ENCODE data around the gene HRH2.

Gene HRH2

DNA sequence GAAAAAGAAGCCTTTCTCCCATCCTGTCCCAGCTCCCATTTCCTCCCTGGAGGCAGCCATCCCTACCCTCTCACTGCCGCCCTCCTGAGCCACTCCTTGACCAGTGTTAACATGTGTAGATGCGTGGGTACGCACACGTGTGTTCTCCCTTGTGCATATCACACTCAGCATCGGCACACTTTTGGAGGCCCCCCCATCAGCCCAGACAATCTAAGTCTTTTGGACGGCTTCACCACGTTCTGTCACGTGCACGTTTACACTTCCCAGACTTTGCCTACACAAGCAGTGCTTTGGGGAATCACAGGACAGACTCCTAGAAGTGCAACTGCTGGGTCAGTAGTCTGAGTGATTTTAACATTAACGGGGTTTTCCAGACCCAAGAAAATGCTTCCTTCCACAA is 18.0 kb downstream of the HRH2 start:
- H3K9me3 ChIP-seq (ENCODE audit: control insufficient read depth, insufficient read depth, low read length): no peaks in the 10 kb centered on the region
- no peaks in the 10 kb centered on the region for H3K4me1 ChIP-seq (ENCODE audit: insufficient read depth, low read length)
- H3K9ac ChIP-seq (ENCODE audit: low read depth, low read length): no peak overlapping the region
- H3K36me3 ChIP-seq (ENCODE audit: insufficient read depth, low read length): no peaks in the 10 kb centered on the region

DNA sequence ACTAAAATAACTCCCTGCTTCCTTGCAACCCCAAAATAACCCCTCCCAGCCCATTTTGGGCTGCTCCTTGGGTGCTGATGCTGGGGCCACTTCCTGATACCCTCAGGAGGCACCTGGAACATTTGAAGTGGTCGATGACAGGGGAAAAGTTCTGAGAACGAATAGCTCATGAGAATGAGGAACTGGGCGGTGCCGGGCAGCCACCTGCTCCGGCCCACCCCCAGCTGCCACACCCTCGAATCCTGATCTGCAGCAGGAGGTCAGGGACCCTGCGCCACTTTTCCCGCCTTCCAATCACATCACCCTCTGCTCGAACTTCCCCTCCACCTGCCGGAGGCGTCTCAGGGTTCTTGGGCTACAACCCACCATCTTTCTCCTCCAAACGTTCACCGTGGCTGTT is 19.7 kb downstream of the HRH2 start:
- H3K9ac ChIP-seq (ENCODE audit: low read depth, low read length): no peak overlapping the region
- H3K4me1 ChIP-seq (ENCODE audit: insufficient read depth, low read length): no peaks in the 10 kb centered on the region
- no peaks in the 10 kb centered on the region for H3K36me3 ChIP-seq (ENCODE audit: insufficient read depth, low read length)
- H3K9me3 ChIP-seq (ENCODE audit: control insufficient read depth, insufficient read depth, low read length): no peaks in the 10 kb centered on the region

DNA sequence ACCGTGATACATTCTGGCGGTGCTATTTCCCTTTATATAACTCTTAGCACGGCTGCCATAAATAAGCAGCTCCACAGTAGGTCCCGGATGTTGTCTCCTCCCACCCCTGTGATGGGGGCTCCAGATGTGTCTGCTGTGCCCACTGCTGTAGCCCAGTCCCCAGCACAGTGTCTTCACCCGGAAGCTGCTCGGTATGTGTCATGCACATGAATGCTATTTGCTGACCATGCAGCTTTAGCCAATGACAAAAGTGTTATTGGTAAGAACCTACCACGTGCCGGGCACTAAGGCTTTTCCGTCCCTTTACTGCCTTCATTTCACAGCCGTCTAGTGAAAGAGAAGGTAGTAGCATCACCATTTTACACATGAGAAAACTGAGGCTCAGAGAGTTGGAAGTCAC is 20.2 kb downstream of the HRH2 start:
- no peaks in the 10 kb centered on the region for H3K4me1 ChIP-seq (ENCODE audit: insufficient read depth, low read length)
- H3K9ac ChIP-seq (ENCODE audit: low read depth, low read length): no peak overlapping the region
- H3K36me3 ChIP-seq (ENCODE audit: insufficient read depth, low read length): no peaks in the 10 kb centered on the region
- no peaks in the 10 kb centered on the region for H3K9me3 ChIP-seq (ENCODE audit: control insufficient read depth, insufficient read depth, low read length)

DNA sequence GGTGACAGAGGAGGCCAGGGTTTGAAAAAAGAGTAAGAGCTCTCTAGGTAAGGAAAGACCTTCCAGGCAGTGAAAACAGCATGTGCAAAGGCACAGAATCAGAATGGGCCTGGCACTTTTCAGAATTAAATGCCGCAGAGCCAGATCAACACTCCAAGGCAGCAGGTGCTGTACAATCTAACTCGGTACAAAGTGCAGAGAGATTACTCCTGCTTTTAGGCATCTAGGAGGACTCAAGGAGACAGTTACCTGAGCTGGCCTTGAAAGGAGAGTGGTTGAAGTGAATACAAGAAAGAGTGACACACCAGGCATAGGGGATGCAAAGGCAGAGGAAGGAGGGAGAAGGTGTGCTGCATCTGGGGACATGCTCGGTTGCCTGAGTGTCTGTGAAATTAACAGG is 21.5 kb downstream of the HRH2 start:
- Histone ChIP-seq H3K9me3 (ENCODE audit: control insufficient read depth, insufficient read depth, low read length) (no peaks in the 10 kb centered on the region), H3K36me3 (ENCODE audit: insufficient read depth, low read length) (no peaks in the 10 kb centered on the region; the same call in 1 of the 2 replicates), H3K9ac (ENCODE audit: low read depth, low read length) (no peak overlapping the region), H3K4me1 (ENCODE audit: insufficient read depth, low read length) (no peaks in the 10 kb centered on the region)

- Histone ChIP-seq H3K36me3 (ENCODE audit: insufficient read depth, low read length) (no peaks in the 10 kb centered on the region; the same call in 1 of the 2 replicates), H3K4me1 (ENCODE audit: insufficient read depth, low read length) (no peaks in the 10 kb centered on the region), H3K9ac (ENCODE audit: low read depth, low read length) (no peak overlapping the region), H3K9me3 (ENCODE audit: control insufficient read depth, insufficient read depth, low read length) (no peaks in the 10 kb centered on the region)
Observed at GRCh38 chr5:175680020-175680419, 22.1 kb downstream of the HRH2 start.

GRCh38 chr5:175680463-175680862 is 22.6 kb downstream of the HRH2 start:
- H3K4me1 ChIP-seq (ENCODE audit: insufficient read depth, low read length): no peaks in the 10 kb centered on the region
- H3K36me3 ChIP-seq (ENCODE audit: insufficient read depth, low read length): no peaks in the 10 kb centered on the region; the same call in 1 of the 2 replicates
- no peak overlapping the region for H3K9ac ChIP-seq (ENCODE audit: low read depth, low read length)
- no peaks in the 10 kb centered on the region for H3K9me3 ChIP-seq (ENCODE audit: control insufficient read depth, insufficient read depth, low read length)

- H3K36me3 ChIP-seq (ENCODE audit: insufficient read depth, low read length): no peaks in the 10 kb centered on the region; the same call in 1 of the 2 replicates
- H3K9me3 ChIP-seq (ENCODE audit: control insufficient read depth, insufficient read depth, low read length): no peaks in the 10 kb centered on the region
- no peaks in the 10 kb centered on the region for H3K4me1 ChIP-seq (ENCODE audit: insufficient read depth, low read length)
- H3K9ac ChIP-seq (ENCODE audit: low read depth, low read length): no peak overlapping the region
Observed at GRCh38 chr5:175681045-175681967, 23.4 kb downstream of the HRH2 start.

DNA sequence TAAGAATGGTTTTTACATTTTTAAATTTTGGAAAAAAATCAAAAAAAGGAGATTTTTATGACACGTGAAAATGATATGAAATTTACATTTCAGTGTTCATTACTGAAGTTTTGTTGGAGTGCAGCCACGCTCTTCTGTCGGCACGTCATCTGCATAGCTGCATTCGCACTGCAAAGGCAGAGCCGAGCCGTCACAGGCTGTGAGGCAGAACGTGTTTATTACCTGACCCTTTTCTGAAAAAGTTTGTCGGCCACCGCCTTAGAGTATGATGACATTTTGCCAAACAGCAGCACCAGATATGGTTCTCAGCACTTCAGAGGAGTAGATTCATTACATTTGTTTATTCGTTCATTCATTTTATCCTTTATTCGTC is 24.1 kb downstream of the HRH2 start:
- Histone ChIP-seq H3K9me3 (ENCODE audit: control insufficient read depth, insufficient read depth, low read length) (no peaks in the 10 kb centered on the region), H3K4me1 (ENCODE audit: insufficient read depth, low read length) (no peaks in the 10 kb centered on the region), H3K36me3 (ENCODE audit: insufficient read depth, low read length) (no peaks in the 10 kb centered on the region; the same call in 1 of the 2 replicates), H3K9ac (ENCODE audit: low read depth, low read length) (no peak overlapping the region)

GRCh38 chr5:175682664-175683063 is 24.8 kb downstream of the HRH2 start:
- Histone ChIP-seq H3K4me1 (ENCODE audit: insufficient read depth, low read length) (no peaks in the 10 kb centered on the region), H3K36me3 (ENCODE audit: insufficient read depth, low read length) (no peaks in the 10 kb centered on the region; the same call in 1 of the 2 replicates), H3K9me3 (ENCODE audit: control insufficient read depth, insufficient read depth, low read length) (no peaks in the 10 kb centered on the region), H3K9ac (ENCODE audit: low read depth, low read length) (no peak overlapping the region)

- Histone ChIP-seq H3K9me3 (ENCODE audit: control insufficient read depth, insufficient read depth, low read length) (no peaks in the 10 kb centered on the region), H3K9ac (ENCODE audit: low read depth, low read length) (no peak overlapping the region), H3K4me1 (ENCODE audit: insufficient read depth, low read length) (no peaks in the 10 kb centered on the region), H3K36me3 (ENCODE audit: insufficient read depth, low read length) (no peaks in the 10 kb centered on the region; the same call in 1 of the 2 replicates)
Observed at GRCh38 chr5:175683231-175683630, 25.4 kb downstream of the HRH2 start.

- no peaks in the 10 kb centered on the region; the same call in 1 of the 2 replicates for H3K36me3 ChIP-seq (ENCODE audit: insufficient read depth, low read length)
- no peaks in the 10 kb centered on the region for H3K4me1 ChIP-seq (ENCODE audit: insufficient read depth, low read length)
- no peaks in the 10 kb centered on the region for H3K9me3 ChIP-seq (ENCODE audit: control insufficient read depth, insufficient read depth, low read length)
- no peak overlapping the region for H3K9ac ChIP-seq (ENCODE audit: low read depth, low read length)
Observed at GRCh38 chr5:175683921-175684320, 26.1 kb downstream of the HRH2 start.

DNA sequence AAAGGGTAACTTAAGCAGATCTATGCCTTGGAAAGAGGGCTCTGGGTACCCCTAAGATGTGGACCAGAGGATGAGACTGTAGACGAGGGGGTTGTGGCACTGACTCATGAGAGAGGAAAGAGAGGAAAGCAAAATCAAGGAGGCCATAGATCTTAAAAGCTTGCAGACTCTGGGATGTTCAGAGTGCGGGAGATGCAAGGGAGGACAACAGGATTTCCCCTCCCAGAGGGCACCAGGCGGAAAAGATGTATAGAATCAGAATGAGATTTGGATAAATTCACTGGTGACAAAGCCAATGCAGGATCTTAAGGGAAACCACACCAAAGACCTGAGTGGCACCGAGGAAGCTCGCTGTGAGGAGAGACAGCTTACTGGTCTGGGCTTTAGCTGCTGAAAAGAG is 27.1 kb downstream of the HRH2 start:
- H3K9ac ChIP-seq (ENCODE audit: low read depth, low read length): no peak overlapping the region
- H3K9me3 ChIP-seq (ENCODE audit: control insufficient read depth, insufficient read depth, low read length): no peaks in the 10 kb centered on the region
- no peaks in the 10 kb centered on the region; the same call in 1 of the 2 replicates for H3K36me3 ChIP-seq (ENCODE audit: insufficient read depth, low read length)
- H3K4me1 ChIP-seq (ENCODE audit: insufficient read depth, low read length): no peaks in the 10 kb centered on the region

DNA sequence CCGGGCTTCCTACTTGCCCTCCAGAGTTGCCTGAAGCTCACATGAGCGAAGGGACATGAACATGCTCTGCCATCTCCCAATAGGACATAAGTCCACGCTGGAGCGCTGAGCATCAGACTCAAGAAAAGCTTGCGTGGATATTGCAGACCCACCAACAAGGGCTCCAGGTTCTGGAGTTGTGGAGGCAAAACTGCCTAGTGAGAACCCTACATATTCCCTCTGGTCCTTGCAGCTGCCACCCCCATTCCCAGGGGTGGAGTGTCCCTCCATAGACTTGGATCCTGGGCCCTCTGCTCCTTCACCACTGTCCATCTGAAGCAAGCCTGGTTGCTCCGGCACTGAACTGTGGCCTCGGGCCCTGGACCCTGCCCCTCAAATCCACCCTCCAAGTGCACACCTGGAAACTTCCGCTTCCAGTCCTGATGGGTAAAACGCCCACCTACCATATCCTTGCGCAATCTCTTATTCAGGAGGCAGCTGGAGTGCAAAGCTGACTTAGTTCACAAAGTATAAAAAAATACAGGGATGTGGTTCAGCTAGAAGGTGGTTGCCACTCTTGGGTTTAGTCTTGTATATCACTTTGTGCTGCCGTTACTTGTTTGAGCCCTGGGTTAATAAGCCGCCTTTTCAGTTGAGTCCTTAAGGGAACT is 28.0 kb downstream of the HRH2 start:
- H3K4me1 ChIP-seq (ENCODE audit: insufficient read depth, low read length): no peaks in the 10 kb centered on the region
- no peaks in the 10 kb centered on the region for H3K9me3 ChIP-seq (ENCODE audit: control insufficient read depth, insufficient read depth, low read length)
- H3K36me3 ChIP-seq (ENCODE audit: insufficient read depth, low read length): no peaks in the 10 kb centered on the region; the same call in 1 of the 2 replicates
- no peak overlapping the region for H3K9ac ChIP-seq (ENCODE audit: low read depth, low read length)

DNA sequence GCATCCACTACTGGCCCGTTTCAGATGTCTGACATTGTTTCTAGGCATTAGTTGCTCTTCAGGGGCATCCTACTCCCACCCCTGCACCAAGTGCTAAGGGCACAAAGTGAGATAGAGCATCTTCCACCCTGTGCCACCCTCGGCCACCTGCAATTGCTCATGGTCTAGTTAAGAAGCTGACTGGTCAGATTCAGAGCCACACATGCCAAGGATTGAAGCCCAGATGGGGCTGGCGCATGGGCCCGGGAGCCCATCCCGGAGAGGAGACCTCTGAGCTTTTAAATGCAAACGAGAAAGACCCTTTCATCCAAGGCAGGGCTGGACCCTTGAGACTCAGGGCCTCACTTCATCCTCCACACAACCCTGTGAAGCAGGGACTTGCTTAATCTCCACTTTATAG is 28.5 kb downstream of the HRH2 start:
- H3K9ac ChIP-seq (ENCODE audit: low read depth, low read length): no peak overlapping the region
- no peaks in the 10 kb centered on the region for H3K4me1 ChIP-seq (ENCODE audit: insufficient read depth, low read length)
- H3K36me3 ChIP-seq (ENCODE audit: insufficient read depth, low read length): no peaks in the 10 kb centered on the region; the same call in 1 of the 2 replicates
- no peaks in the 10 kb centered on the region for H3K9me3 ChIP-seq (ENCODE audit: control insufficient read depth, insufficient read depth, low read length)

GRCh38 chr5:175686826-175687225 is 29.0 kb downstream of the HRH2 start:
- no peaks in the 10 kb centered on the region; the same call in 1 of the 2 replicates for H3K36me3 ChIP-seq (ENCODE audit: insufficient read depth, low read length)
- no peaks in the 10 kb centered on the region for H3K4me1 ChIP-seq (ENCODE audit: insufficient read depth, low read length)
- no peak overlapping the region for H3K9ac ChIP-seq (ENCODE audit: low read depth, low read length)
- no peaks in the 10 kb centered on the region for H3K9me3 ChIP-seq (ENCODE audit: control insufficient read depth, insufficient read depth, low read length)

Measured in ES-I3 (cell line).